Measurements from ENCODE around the gene LTBP1.

Gene LTBP1

DNA sequence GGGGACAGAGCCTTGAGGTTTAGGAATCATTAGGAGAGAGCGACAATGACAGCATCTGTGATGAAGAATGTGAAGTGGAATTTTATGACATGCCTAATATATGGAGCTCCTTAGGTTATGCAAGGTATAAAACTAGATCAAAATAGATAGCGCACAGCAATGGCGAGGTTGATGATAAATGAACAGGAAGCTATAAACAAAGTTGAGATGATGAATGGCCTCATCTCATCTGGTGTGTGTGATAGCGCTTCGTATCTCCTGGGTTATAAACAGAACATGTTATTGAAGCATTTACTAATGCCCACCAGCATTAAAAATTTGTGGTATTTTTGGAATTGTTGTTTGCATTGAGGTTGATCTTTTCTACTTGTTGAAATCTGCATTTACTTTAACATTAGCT is 231.5 kb downstream of the LTBP1 start:
- H3K4me3 Mint-ChIP-seq = no peak overlapping the region
- no peaks in the 10 kb centered on the region for H3K4me1 Mint-ChIP-seq
- ATAC-seq (replicated peaks; ENCODE audit: extremely low read depth, poor library complexity, severe bottlenecking) (no peak), DNase-seq (ENCODE audit: low spot score in 2 of 2) (no peak)
- H3K27ac Mint-ChIP-seq (ENCODE audit: low read depth) = no peak overlapping the region
- H3K9me3 Mint-ChIP-seq = no peaks in the 10 kb centered on the region
- no peaks in the 10 kb centered on the region for H3K27me3 Mint-ChIP-seq
- no peaks in the 10 kb centered on the region for H3K36me3 Mint-ChIP-seq (ENCODE audit: insufficient read depth)

GRCh38 chr2:33180915-33181314 is 234.2 kb downstream of the LTBP1 start:
- Mint-ChIP-seq H3K27ac (ENCODE audit: low read depth) (no peak overlapping the region), H3K4me3 (no peak overlapping the region), H3K4me1 (no peaks in the 10 kb centered on the region), H3K27me3 (no peaks in the 10 kb centered on the region), H3K36me3 (ENCODE audit: insufficient read depth) (no peaks in the 10 kb centered on the region), H3K9me3 (no peaks in the 10 kb centered on the region)
- ATAC-seq (replicated peaks; ENCODE audit: extremely low read depth, poor library complexity, severe bottlenecking) (no peak), DNase-seq (ENCODE audit: low spot score in 2 of 2) (no peak)

DNA sequence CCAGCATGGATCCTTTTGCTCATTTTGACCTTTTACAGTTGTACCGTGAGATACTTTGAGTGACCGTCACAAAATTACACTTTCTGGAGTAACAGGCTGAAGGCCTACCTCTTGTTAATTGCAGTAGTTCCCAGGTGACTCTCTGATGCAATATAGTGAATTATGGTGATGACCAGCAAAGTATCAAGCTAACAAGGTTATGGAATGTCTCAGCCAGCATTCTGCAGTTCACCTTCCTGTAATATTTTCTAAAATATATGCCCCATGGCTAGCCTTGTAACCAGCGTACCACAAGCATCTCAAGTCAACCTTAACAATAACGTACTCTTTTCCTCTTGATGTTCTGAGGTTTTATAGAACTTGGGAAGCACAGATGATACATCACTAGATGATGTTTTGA is 234.7 kb downstream of the LTBP1 start:
- Mint-ChIP-seq H3K4me3 (no peak overlapping the region), H3K9me3 (no peaks in the 10 kb centered on the region), H3K36me3 (ENCODE audit: insufficient read depth) (no peaks in the 10 kb centered on the region), H3K27me3 (no peaks in the 10 kb centered on the region), H3K4me1 (no peaks in the 10 kb centered on the region), H3K27ac (ENCODE audit: low read depth) (no peak overlapping the region)
- ATAC-seq (replicated peaks; ENCODE audit: extremely low read depth, poor library complexity, severe bottlenecking) = no peak
- DNase-seq (ENCODE audit: low spot score in 2 of 2) = no peak

- no peaks in the 10 kb centered on the region for H3K36me3 Mint-ChIP-seq (ENCODE audit: insufficient read depth)
- no peaks in the 10 kb centered on the region for H3K4me1 Mint-ChIP-seq
- DNase-seq (ENCODE audit: low spot score in 2 of 2) (no peak), ATAC-seq (replicated peaks; ENCODE audit: extremely low read depth, poor library complexity, severe bottlenecking) (no peak)
- H3K4me3 Mint-ChIP-seq = no peak overlapping the region
- no peaks in the 10 kb centered on the region for H3K27me3 Mint-ChIP-seq
- no peaks in the 10 kb centered on the region for H3K9me3 Mint-ChIP-seq
- no peak overlapping the region for H3K27ac Mint-ChIP-seq (ENCODE audit: low read depth)
These were observed 237.3 kb downstream of the LTBP1 start for GRCh38 chr2:33184041-33184440.

- ATAC-seq (replicated peaks; ENCODE audit: extremely low read depth, poor library complexity, severe bottlenecking) (no peak), DNase-seq (ENCODE audit: low spot score in 2 of 2) (no peak)
- no peaks in the 10 kb centered on the region for H3K9me3 Mint-ChIP-seq
- no peaks in the 10 kb centered on the region for H3K4me1 Mint-ChIP-seq
- no peaks in the 10 kb centered on the region for H3K27me3 Mint-ChIP-seq
- H3K36me3 Mint-ChIP-seq (ENCODE audit: insufficient read depth) = no peaks in the 10 kb centered on the region
- no peak overlapping the region for H3K4me3 Mint-ChIP-seq
- no peak overlapping the region for H3K27ac Mint-ChIP-seq (ENCODE audit: low read depth)
These were observed 240.2 kb downstream of the LTBP1 start for GRCh38 chr2:33186937-33187336.

DNA sequence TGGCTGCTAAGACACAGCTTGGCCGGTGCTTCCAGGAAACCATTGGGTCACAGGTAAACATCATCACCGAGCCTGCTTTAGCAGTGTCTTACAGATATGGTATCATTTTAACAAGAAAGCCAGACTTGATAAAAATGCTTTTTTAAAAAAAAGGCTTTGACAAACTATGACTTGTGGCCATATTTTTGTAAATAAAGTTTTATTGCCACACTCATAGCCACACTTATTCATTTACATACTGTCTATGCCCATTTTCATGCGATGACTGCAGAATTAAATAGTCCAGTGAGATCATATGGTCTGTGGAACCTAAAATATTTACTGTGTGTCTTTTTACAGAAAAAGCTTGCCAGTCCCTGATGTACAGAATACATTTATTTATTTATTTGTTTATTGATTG is 242.0 kb downstream of the LTBP1 start:
- H3K4me1 Mint-ChIP-seq = no peaks in the 10 kb centered on the region
- ATAC-seq (replicated peaks; ENCODE audit: extremely low read depth, poor library complexity, severe bottlenecking) (no peak), DNase-seq (ENCODE audit: low spot score in 2 of 2) (no peak)
- no peaks in the 10 kb centered on the region for H3K9me3 Mint-ChIP-seq
- H3K27me3 Mint-ChIP-seq = no peaks in the 10 kb centered on the region
- H3K4me3 Mint-ChIP-seq = no peak overlapping the region
- no peak overlapping the region for H3K27ac Mint-ChIP-seq (ENCODE audit: low read depth)
- no peaks in the 10 kb centered on the region for H3K36me3 Mint-ChIP-seq (ENCODE audit: insufficient read depth)

DNA sequence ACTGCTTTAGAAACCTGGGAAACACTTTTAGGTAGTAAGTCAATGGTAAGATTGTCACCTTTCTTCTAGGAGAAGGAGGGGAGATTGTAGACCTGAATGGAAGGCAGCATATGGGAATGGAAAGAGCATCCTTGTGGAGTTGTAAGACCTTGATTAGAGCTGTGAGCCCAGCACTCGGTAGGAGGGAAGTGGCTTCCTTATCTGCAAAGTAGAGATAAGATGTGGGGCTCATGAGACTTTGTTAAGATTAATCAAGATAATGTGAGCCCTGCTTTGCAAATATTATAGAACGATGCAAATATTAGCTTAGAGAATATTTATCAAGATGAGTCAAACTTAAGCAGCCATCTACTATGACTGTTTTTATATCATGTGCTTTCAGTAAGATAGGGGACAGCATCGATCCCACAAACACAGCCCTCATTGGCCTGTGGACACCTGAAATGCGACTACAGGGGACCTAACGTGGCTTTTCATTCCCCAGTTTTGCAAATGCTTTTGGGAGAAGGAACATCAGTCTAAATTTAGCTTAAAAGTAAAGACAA is 243.7 kb downstream of the LTBP1 start:
- H3K4me3 Mint-ChIP-seq = no peak overlapping the region

GRCh38 chr2:33195891-33196290 is 249.1 kb downstream of the LTBP1 start:
- DNase-seq (ENCODE audit: low spot score in 2 of 2) (no peak), ATAC-seq (replicated peaks; ENCODE audit: extremely low read depth, poor library complexity, severe bottlenecking) (no peak)
- no peaks in the 10 kb centered on the region for H3K36me3 Mint-ChIP-seq (ENCODE audit: insufficient read depth)
- H3K4me3 Mint-ChIP-seq = no peak overlapping the region
- H3K4me1 Mint-ChIP-seq = no peaks in the 10 kb centered on the region
- peaks cover 16% of the 10 kb centered on the region for H3K27me3 Mint-ChIP-seq
- no peak overlapping the region for H3K27ac Mint-ChIP-seq (ENCODE audit: low read depth)
- H3K9me3 Mint-ChIP-seq = no peaks in the 10 kb centered on the region

More for the DNA sequence above, 243.7 kb downstream of the LTBP1 start:
- ATAC-seq (replicated peaks; ENCODE audit: extremely low read depth, poor library complexity, severe bottlenecking) = no peak
- DNase-seq (ENCODE audit: low spot score in 2 of 2) = no peak
- Mint-ChIP-seq H3K27ac (ENCODE audit: low read depth) (no peak overlapping the region), H3K27me3 (peaks cover under 1% of the 10 kb centered on the region), H3K36me3 (ENCODE audit: insufficient read depth) (no peaks in the 10 kb centered on the region), H3K4me1 (no peaks in the 10 kb centered on the region), H3K9me3 (no peaks in the 10 kb centered on the region)

- Mint-ChIP-seq H3K9me3 (no peaks in the 10 kb centered on the region), H3K27ac (ENCODE audit: low read depth) (no peak overlapping the region), H3K4me1 (no peaks in the 10 kb centered on the region), H3K27me3 (peaks cover 16% of the 10 kb centered on the region), H3K4me3 (no peak overlapping the region), H3K36me3 (ENCODE audit: insufficient read depth) (no peaks in the 10 kb centered on the region)
- DNase-seq (ENCODE audit: low spot score in 2 of 2) = no peak
- ATAC-seq (replicated peaks; ENCODE audit: extremely low read depth, poor library complexity, severe bottlenecking) = no peak
These were observed 249.9 kb downstream of the LTBP1 start for GRCh38 chr2:33196700-33197099.

- Mint-ChIP-seq H3K4me1 (no peaks in the 10 kb centered on the region), H3K4me3 (no peak overlapping the region), H3K9me3 (no peaks in the 10 kb centered on the region), H3K27me3 (peaks cover 16% of the 10 kb centered on the region), H3K36me3 (ENCODE audit: insufficient read depth) (no peaks in the 10 kb centered on the region), H3K27ac (ENCODE audit: low read depth) (no peak overlapping the region)
- no peak for DNase-seq (ENCODE audit: low spot score in 2 of 2)
- no peak for ATAC-seq (replicated peaks; ENCODE audit: extremely low read depth, poor library complexity, severe bottlenecking)
These were observed 250.6 kb downstream of the LTBP1 start for GRCh38 chr2:33197198-33197938.

- ATAC-seq (replicated peaks; ENCODE audit: extremely low read depth, poor library complexity, severe bottlenecking) = no peak
- Mint-ChIP-seq H3K9me3 (no peaks in the 10 kb centered on the region), H3K27ac (ENCODE audit: low read depth) (no peak overlapping the region)
These were observed 256.1 kb downstream of the LTBP1 start for GRCh38 chr2:33202641-33203522.

GRCh38 chr2:33204945-33205344 is 258.2 kb downstream of the LTBP1 start:
- ATAC-seq (replicated peaks; ENCODE audit: extremely low read depth, poor library complexity, severe bottlenecking) (no peak), DNase-seq (ENCODE audit: low spot score in 2 of 2) (no peak)
- H3K27me3 Mint-ChIP-seq = no peaks in the 10 kb centered on the region
- no peaks in the 10 kb centered on the region for H3K4me1 Mint-ChIP-seq
- no peak overlapping the region for H3K4me3 Mint-ChIP-seq
- no peak overlapping the region for H3K27ac Mint-ChIP-seq (ENCODE audit: low read depth)
- H3K9me3 Mint-ChIP-seq = no peaks in the 10 kb centered on the region
- H3K36me3 Mint-ChIP-seq (ENCODE audit: insufficient read depth) = no peaks in the 10 kb centered on the region

More at GRCh38 chr2:33202641-33203522, 256.1 kb downstream of the LTBP1 start:
- Mint-ChIP-seq H3K27me3 (no peaks in the 10 kb centered on the region), H3K4me1 (no peaks in the 10 kb centered on the region), H3K36me3 (ENCODE audit: insufficient read depth) (no peaks in the 10 kb centered on the region), H3K4me3 (no peak overlapping the region)
- no peak for DNase-seq (ENCODE audit: low spot score in 2 of 2)

Data from central memory CD8-positive, alpha-beta T cell (primary cell).